GM12892 (cell line): ENCODE measurements around the gene AMBP.
"Not testable (repeated sequence)": the region's sequence is repeated elsewhere in the genome, so short reads cannot be mapped to it uniquely, and the experiment has no call there.

Experiments used
- DNase-seq: peaks from one replicate; pipeline ENCODE4 v3.0.0; 2011; ENCODE audit not compliant: insufficient read length
- FAIRE-seq: peaks from 2 replicates; lab custom pipeline; 2011; peaks lifted over from hg19 to GRCh38; lab: Jason Lieb, UNC
- POLR2A ChIP-seq: IDR thresholded peaks from 2 replicates; pipeline ENCODE4 v1.6.1; 2011; ENCODE audit warnings: low read depth, low read length, control low read depth
- POLR2AphosphoS5 ChIP-seq: IDR thresholded peaks from 2 replicates; pipeline ENCODE4 v1.6.1; 2011; ENCODE audit warnings: low read depth, low read length, control low read depth
- TAF1 ChIP-seq: IDR thresholded peaks from 2 replicates; pipeline ENCODE4 v1.6.1; 2011; ENCODE audit warnings: low read depth, mild to moderate bottlenecking, control low read depth, low read length, borderline replicate concordance

AMBP gene

GRCh38 chr9:114050226-114050568 lies 27.9 kb downstream of the AMBP start:
- FAIRE-seq = no peak
- TF ChIP-seq TAF1 = no peak
- no peak for TF ChIP-seq POLR2A
- TF ChIP-seq POLR2AphosphoS5 = no peak
- DNase-seq = no peak

GRCh38 chr9:114049441-114050225 lies 28.5 kb downstream of the AMBP start:
- TF ChIP-seq POLR2AphosphoS5 (no peak), TAF1 (no peak), POLR2A (no peak)
- no peak for FAIRE-seq

GRCh38 chr9:114048533-114049415 lies 29.3 kb downstream of the AMBP start:
- DNase-seq = no peak

More at GRCh38 chr9:114049441-114050225, 28.5 kb downstream of the AMBP start:
- DNase-seq = no peak

GRCh38 chr9:114047717-114048116 lies 30.4 kb downstream of the AMBP start:
- DNase-seq (no peak), FAIRE-seq (no peak)
- TF ChIP-seq POLR2A (no peak), TAF1 (no peak), POLR2AphosphoS5 (no peak)

More at GRCh38 chr9:114048533-114049415, 29.3 kb downstream of the AMBP start:
- TF ChIP-seq POLR2AphosphoS5 (no peak), TAF1 (no peak), POLR2A (no peak)
- FAIRE-seq = no peak

GRCh38 chr9:114046875-114047274 lies 31.2 kb downstream of the AMBP start:
- no peak for DNase-seq
- no peak for TF ChIP-seq TAF1
- TF ChIP-seq POLR2A = no peak
- no peak for TF ChIP-seq POLR2AphosphoS5
- FAIRE-seq = no peak

GRCh38 chr9:114046237-114046755 lies 31.8 kb downstream of the AMBP start:
- FAIRE-seq = no peak
- DNase-seq = no peak
- TF ChIP-seq POLR2A (no peak), POLR2AphosphoS5 (no peak), TAF1 (no peak)

GRCh38 chr9:114043660-114044059 lies 34.4 kb downstream of the AMBP start:
- not testable (repeated sequence) for DNase-seq, FAIRE-seq

GRCh38 chr9:114039484-114039883 lies 38.6 kb downstream of the AMBP start:
- FAIRE-seq (no peak), DNase-seq (no peak)
- TF ChIP-seq POLR2AphosphoS5 (no peak), POLR2A (no peak), TAF1 (no peak)

GRCh38 chr9:114038724-114039313 lies 39.3 kb downstream of the AMBP start:
- TF ChIP-seq POLR2AphosphoS5 = no peak
- no peak for TF ChIP-seq TAF1
- TF ChIP-seq POLR2A = no peak
- no peak for DNase-seq
- FAIRE-seq = no peak

GRCh38 chr9:114037961-114038723 lies 40.0 kb downstream of the AMBP start:
- FAIRE-seq (no peak), DNase-seq (no peak)
- TF ChIP-seq POLR2AphosphoS5 = no peak

GRCh38 chr9:114037249-114037648 lies 40.9 kb downstream of the AMBP start:
- TF ChIP-seq POLR2AphosphoS5 = no peak
- TF ChIP-seq TAF1 = no peak
- no peak for TF ChIP-seq POLR2A
- FAIRE-seq (no peak), DNase-seq (no peak)
